PC-9 (cell line): ENCODE results near the gene DUS1L.

ENCODE experiments used
- CTCF ChIP-seq: fragments of 200-600 bp; sonication (generic); conservative IDR thresholded peaks from 2 replicates; pipeline ENCODE4 v1.6.1; 2017; ENCODE audit warnings: mixed run types, antibody characterized with exemption, mild to moderate bottlenecking, moderate library complexity
- EZH2 ChIP-seq: fragments of 200-600 bp; sonication (generic); IDR thresholded peaks from 2 replicates; pipeline ENCODE4 v1.8.0; 2017; ENCODE audit warnings: antibody characterized with exemption, low read depth

DNA sequence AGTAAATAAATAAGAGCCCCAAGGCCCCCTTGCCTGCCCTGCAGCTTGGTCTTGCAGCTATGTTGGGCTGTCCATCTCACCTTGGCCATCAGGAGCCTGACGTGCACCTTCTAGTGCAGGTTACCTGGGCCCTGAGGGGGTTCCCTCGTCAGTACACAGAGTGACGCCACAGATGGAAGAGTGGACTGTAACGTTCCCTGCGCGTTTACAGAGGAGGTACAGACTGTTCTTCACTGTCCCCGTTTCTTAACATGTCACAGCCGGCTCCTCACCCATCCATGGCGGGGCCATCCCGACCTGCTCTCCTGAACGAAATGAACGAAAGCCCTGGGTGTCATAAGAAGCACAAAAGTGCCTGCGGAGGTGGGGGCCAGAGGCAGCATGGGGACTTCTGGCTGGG, 48.3 kb upstream of the DUS1L start:
- no peak for TF ChIP-seq CTCF
- TF ChIP-seq EZH2: no peak
